ENCODE measurements around the gene CELF1. TPM values are rescaled to one million over a fixed set of nuclear protein-coding genes. Genes with fewer than 3 reads are reported as not detected.
A peak's percentile ranks its signal among the peaks of the same experiment; 100 is the strongest.
"Not testable (repeated sequence)": the region's sequence is repeated elsewhere in the genome, so short reads cannot be mapped to it uniquely, and the experiment has no call there.

The CELF1 gene
- total and polyA plus RNA-seq, 2 of the 13 experiments (the other 11 are each of a cell fraction or from before 2014, with no cell fraction given), result 69.0 to 80.1 TPM

GRCh38 chr11:47558695-47559094 lies 5.8 kb upstream of the CELF1 start (continued):
- TF ChIP-seq DBP (CRISPR knock-in tag; IDR thresholded peaks at IDR 0.05; ENCODE audit: not compliant biosample characterization) (no peak), TSC22D2 (CRISPR knock-in tag; IDR thresholded peaks at IDR 0.05; ENCODE audit: borderline replicate concordance) (no peak), ZNF337 (CRISPR knock-in tag; IDR thresholded peaks at IDR 0.05; ENCODE audit: borderline replicate concordance, low read depth) (no peak), MATR3 (CRISPR knock-in tag; IDR thresholded peaks at IDR 0.05) (no peak), REL (CRISPR knock-in tag; conservative IDR thresholded peaks at IDR 0.05) (no peak), ZNF777 (CRISPR knock-in tag; IDR thresholded peaks at IDR 0.05) (no peak), MBNL3 (CRISPR knock-in tag; conservative IDR thresholded peaks at IDR 0.05) (no peak), RBAK (CRISPR knock-in tag; IDR thresholded peaks at IDR 0.05) (no peak), EHMT2 (IDR thresholded peaks at IDR 0.05; ENCODE audit: borderline replicate concordance, low read depth, low read length) (no peak), ZNF597 (CRISPR knock-in tag; IDR thresholded peaks at IDR 0.05) (no peak)

- POLR2A ChIA-PET; BruUV-seq (replicated peaks); CTCF ChIA-PET (ENCODE audit: low intra/inter-chr PET ratio, low total read pairs); TF ChIP-seq SOX13, SOX6 (IDR thresholded peaks at IDR 0.05): not testable (repeated sequence)
- peak; percentile 20; the same call in 1 of the 2 replicates for TF ChIP-seq ZMYM2 (CRISPR knock-in tag; IDR thresholded peaks at IDR 0.05)
- peak; percentile 93 for TF ChIP-seq ZNF770 (CRISPR knock-in tag; IDR thresholded peaks at IDR 0.05)
- 0 out of 4 replicates have a peak, but pooled peaks of 1 of the 2 experiments have one; percentile 36 for TF ChIP-seq SOX13 (CRISPR knock-in tag; conservative IDR thresholded peaks at IDR 0.05 in 1 of 2, IDR thresholded peaks at IDR 0.05 in 1 of 2)
- peak; percentile 84 for TF ChIP-seq ZNF362 (CRISPR knock-in tag; IDR thresholded peaks at IDR 0.05; ENCODE audit: borderline replicate concordance)
- peak; percentile 67 for TF ChIP-seq SOX6 (CRISPR knock-in tag; IDR thresholded peaks at IDR 0.05)
These were observed 4.1 kb upstream of the CELF1 start for GRCh38 chr11:47557004-47557403.

More at GRCh38 chr11:47557004-47557403, 4.1 kb upstream of the CELF1 start:
- H3K9ac ChIP-seq (ENCODE audit: insufficient read depth, low read depth, low read length); in situ Hi-C loops (cut with HindIII; ENCODE audit: extremely low pct_ligation_motif_present, low pct_unique_long_range_greater_than_20kb); H3K4me2 ChIP-seq (ENCODE audit: low read depth, low read length); H3K4me3 ChIP-seq (replicated peaks in 1 of 3; ENCODE audit: insufficient read depth in 1 of 3, low read depth in 2 of 3, low read length in 3 of 3); H2AFZ ChIP-seq (ENCODE audit: low read length); H3K4me1 ChIP-seq (ENCODE audit: insufficient read depth, low read length); H4K20me1 ChIP-seq (ENCODE audit: insufficient read depth, low read length); H3K36me3 ChIP-seq (replicated peaks in 1 of 2; ENCODE audit: control insufficient read depth in 1 of 2, insufficient read depth in 2 of 2, low read length in 2 of 2); FAIRE-seq; intact Hi-C loops (cut with micrococcal nuclease; ENCODE audit: unreplicated experiment); ATAC-seq; H3K27ac ChIP-seq (ENCODE audit: extremely low read length, insufficient read depth, low read length); H3K27me3 ChIP-seq (ENCODE audit: control insufficient read depth in 1 of 2, insufficient read depth in 2 of 2, low read length in 2 of 2); DNase-seq (ENCODE audit: low spot score); H3K79me2 ChIP-seq (ENCODE audit: insufficient read depth, low read length); H3K9me3 ChIP-seq (ENCODE audit: low read length): not testable (repeated sequence)
- 25% methylated on average over 12 of the region's 12 CpGs for WGBS (ENCODE audit: low lambda C conversion rate)
